Activated CD4-positive, alpha-beta T cell treated with anti-CD3 and anti-CD28 coated beads, Interleukin-2, amount 50 U/mL, for 24 hours (primary cell): Measurements from ENCODE around the gene MYRFL.
"Not testable (repeated sequence)": the region's sequence is repeated elsewhere in the genome, so short reads cannot be mapped to it uniquely, and the experiment has no call there.

Experiments
- DNase-seq, 2 donors: peaks; one replicate each; pipeline ENCODE4 v3.0.0-alpha.2; 2020; ENCODE audit warnings: low read depth in 1 of 2, low spot score in 1 of 2

Gene MYRFL

DNA sequence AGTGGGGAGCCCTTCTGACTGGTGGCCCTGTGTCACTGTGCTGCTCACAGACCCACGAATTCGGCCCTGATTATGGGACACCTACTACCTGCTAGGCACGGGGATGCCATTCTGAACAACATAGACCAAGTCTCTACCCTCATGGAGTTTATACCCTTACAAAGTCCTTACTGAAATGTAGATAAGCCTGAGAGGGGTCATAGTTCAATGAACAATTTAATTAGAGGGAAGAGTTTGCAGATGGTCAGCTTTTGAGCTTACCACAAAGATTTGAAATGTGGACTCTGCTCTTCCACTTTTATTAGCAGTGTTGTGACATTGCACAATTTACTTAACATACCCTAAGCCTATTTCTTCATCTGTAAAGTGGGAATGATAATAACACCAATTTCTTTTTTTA, 161.1 kb downstream of the MYRFL start:
- DNase-seq: no peak

DNA sequence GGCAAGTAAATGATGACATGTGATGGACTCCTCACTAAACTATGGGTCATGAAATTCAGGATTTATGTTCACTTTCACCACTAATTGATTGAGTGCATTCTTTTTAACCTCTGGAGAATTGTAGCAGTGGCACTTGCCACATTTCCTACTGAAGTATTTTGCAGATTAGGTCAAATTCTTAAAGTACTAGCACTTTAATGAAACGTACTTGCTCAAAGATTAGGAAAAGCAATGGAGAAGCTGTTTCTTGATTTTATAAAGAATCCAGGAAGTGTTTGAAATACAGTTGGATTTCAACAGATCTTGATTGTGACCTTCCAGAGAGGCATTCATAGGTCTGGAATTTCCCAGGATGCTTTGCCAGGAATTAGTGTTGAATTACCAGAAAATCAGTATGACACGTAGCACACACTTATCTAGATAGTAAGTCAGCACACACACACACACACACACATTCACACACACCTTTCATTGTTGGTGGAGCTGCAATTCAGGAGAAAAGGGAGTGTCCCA, 162.6 kb downstream of the MYRFL start:
- no peak for DNase-seq

DNA sequence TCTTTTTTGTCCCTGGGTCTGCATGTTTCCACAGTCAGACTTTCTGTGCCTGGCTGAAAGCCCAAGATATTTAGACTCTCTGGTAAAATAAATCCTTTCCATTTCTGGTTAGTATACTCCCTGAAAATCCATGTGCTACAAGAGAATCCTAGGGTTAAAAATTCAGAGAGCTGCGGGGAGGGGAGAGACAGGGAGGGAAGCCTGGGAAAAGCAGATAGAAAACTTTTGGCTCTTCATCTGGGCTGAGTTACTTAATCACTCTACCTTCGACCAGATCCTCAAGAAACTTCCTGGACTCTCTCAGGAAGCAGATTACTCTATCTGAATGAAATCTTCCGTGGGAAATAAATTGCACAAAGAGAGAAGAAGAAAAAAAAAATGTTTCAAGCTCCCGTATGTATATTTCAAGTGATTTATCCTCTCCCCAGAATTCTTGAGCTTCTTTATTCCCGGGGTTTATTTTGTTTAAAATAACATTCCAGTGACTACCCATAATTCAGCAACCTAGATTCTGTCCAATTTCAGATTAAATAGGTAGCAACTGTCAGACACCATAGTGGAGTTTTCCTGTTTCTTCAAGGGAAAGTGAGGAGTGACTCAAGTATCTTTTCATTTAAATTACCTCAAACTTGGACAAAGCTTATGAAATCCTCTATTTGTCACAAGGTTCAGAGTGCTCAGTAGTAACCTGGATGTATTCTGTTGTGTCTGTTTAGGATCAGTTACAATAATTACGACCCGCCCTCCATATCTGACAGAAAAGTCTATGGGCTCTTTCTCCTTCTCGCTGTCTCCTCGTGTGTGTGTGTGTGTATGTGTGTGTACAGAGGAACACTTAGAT, 163.7 kb downstream of the MYRFL start:
- no peak for DNase-seq

DNA sequence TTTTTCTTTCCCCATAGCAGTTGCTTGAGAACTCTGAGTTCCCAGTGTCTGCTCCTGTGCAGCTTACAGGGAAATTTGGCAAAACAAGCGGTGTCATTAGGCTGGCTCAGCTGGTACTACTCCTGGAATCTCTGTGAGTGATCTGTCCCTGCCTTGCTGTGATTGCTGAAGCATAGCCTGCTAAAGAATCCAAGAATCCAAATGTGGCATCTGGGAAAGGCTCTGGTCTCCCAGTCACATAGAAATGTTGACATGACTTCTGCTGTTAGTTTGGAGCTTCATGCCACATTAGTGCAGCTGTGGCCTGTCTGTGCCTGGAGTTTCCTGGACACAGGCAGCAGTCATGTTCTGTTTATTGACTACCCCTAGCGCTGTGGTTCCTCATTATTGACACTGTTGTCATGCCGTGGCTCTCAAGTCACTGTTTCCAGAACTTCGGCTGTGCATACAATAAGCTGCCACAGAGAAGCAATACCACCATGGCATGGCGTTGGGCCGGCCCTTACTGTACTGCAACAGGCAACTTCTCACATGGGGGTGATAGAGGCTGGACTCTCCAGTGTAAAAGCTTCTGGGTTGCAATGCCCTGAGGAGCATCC, 166.8 kb downstream of the MYRFL start:
- no peak for DNase-seq

DNA sequence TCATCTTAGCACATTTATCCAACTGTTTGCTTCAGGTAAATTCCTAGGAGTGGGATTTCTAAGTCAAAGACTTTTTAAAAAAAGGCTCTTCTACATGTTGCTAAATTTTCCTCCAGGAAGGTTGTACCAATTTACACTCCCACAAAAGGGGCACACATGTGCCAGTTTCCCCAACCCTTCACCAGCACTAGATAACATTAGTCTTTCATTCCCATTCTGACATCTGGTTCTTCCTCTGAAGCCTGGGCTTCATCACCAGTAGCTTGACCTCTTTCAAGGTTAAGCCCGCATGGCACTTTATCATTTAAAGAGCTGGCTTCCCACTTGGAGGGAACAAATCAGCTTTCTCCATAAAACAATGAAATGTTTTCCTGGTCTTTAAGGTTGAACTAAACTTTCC, 168.4 kb downstream of the MYRFL start:
- no peak for DNase-seq

DNA sequence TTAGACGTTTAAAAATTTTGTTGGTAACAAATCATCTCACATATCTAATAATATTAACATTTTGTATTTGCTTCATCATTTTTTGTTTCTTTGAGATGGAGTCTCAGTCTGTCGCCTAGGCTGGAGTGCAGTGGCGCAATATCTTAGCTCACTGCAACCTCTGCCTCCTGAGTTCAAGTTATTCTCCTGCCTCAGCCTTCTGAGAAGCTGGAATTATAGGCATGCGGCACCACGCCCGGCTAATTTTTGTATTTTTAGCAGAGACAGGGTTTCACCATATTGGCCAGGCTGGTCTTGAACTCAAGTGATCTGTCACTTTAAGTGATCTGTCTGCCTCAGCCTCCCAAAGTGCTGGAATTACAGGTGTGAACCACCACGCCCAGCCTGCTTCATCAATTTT, 169.1 kb downstream of the MYRFL start:
- DNase-seq: not testable (repeated sequence)

DNA sequence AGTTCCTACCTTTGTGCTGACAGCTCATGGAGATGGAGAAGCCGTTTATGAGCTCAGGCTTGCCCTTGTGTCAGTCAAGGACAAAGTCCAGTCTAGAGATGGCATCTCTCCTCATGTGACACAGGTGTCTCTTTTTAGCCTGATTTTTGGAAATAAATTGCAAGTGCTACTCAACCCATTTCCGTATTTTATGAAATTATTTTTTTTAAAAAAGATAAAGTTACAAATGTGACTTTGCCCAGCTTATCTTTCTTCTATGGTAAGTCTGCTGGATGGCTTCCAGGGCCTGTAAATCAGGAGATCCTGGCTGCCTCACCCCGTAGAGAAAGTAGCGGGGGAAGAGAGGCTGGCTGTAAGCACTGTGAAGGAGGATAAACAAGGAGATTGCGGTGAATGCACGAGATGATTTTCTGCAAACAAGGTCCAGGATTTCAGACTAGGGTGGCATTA, 169.7 kb downstream of the MYRFL start:
- DNase-seq: no peak

DNA sequence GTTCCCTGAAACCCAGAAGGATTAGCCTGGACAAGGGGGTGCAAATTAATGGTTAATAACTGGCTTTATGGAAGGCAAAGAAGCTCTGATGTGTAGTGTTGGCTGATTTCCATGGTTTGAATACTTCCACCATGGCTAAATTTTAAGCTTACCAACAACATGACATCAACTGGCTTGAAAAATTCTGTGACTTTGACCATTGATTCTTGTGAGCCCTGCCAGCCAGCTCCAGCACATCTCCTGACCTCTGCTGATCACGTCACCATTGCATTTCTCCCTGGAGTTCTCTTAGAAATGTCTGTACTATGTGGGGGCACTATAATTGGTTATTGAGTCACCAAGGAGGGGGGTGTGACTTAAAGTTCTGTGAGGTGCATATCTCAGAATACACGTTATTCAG, 171.2 kb downstream of the MYRFL start:
- DNase-seq: no peak

DNA sequence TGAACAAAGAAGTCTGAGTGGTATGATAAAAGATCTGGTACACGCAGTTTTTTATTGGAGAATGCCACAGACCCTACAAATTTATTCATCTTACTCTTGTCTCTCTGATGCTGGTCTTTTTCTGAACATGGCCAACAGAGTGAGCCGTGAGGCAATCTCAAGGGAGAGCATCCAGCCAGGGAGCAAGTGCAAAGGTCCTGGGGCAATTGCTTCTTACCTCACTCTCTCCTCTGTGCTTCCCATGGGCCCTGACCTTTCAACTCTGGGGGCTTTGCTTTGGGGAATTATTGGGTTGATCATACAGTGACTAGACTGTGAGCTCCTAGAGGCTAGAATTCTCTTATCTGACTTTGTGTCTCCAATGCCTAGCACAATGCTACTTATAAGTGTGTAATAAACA, 171.7 kb downstream of the MYRFL start:
- DNase-seq: no peak

DNA sequence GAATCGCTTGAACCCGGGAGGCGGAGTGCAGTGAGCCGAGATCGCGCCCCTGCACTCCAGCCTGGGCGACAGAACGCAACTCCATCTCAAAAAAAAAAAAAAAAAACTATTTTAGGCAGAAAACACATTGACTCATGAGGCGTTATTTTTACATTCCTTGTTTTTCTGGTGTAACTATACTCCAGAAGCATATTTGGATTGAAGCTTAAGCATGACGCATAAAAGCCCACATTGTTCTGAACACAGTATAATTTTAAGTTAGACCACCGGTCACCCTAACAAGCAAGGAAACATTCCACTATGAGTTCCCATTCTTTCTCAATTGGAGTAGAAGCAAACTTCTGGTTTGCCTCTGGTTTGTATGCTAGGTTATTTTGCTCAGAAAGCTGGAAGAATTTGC, 173.0 kb downstream of the MYRFL start:
- DNase-seq: no peak

DNA sequence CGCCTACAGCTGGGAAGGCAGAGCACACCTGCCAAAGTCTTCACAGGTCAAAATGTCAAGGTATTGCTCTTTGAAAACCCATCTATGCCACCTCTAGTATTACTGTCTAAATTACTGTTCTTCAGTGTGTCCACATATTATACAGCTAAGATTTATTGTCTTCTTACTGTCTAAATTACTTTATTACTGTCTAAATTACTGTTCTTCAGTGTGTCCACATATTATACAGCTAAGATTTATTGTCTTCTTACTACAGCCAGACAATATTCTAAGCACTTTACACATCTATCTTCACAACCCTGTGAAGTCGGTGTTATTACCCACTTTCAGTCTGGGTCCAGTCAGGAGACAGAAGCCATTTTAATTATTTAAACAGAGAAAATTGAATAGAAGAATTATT, 173.9 kb downstream of the MYRFL start:
- DNase-seq: no peak

DNA sequence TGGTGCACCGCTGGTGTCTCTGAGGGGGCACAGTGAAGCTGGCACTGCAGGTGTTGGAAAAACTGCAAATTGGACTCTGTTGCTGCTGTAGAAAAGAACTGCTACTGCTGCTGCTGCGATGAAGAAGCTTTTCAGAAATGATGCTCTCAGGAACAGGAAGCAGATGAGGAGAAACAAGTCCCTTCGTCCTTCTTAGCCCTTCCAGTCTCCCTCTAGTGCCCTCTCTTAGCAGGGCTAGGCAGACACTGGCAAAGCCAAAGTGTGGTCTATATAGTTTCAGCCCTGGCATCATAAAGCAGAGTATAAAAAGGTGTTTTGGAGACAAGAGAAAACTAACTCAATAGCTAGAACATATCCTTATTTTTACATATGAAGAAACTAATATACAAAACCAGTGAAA, 174.5 kb downstream of the MYRFL start:
- DNase-seq: no peak

DNA sequence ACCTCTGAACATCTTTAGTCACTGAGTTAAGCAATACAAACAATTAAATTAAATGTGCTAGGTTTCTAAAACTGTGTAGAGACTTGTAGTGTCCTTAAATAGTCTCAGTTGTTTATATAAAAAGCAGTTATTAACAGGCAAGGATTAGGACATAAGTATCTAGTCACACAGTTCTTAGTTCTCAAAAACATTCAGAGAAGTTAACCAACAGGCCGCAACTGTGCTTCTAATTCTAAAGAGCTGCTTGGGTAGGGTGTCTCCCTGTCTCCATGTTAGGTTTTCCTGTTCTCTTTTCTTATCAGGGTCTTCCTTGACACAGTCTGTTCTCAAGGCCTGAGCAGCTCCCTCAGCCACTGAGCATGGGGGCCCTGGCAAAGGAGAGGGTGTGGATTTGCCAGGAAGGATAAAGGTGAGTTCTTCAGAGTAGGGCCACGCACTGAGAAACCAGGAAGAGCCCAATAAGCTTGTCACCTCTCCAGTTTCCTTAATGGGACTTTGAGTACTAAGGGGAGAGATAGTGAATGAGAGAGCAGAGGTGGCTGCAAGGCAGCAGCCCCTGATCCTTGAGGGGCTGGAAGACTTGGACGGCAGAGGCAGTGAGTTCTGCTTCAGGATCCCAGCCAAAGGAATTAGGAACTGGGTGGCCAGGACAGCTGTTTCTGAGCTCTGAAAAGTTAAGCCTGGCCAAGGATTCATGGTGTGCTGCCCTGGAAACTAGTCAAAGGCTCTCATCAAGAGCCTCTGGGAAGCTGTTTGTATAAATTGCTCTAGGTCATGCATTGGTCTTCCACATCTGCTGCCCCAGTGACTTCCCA, 177.3 kb downstream of the MYRFL start:
- DNase-seq: no peak

DNA sequence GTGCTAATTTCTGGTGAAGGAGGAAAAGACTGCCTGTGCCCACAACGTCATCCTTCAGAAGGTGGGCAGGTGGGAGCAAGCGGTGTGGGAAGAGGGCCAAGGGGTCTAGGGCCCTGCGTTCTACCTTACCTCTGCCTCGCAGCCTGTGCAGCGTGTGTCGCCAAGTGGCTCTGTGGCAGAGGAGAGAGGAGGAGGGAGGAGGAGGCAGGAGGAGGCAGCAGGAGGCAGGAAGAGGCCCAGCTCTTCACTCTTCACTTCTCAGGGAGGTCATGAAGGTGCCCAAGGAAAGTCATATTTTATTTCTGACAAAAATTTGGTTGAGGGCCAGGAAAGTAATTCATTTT, 177.9 kb downstream of the MYRFL start:
- DNase-seq: no peak

DNA sequence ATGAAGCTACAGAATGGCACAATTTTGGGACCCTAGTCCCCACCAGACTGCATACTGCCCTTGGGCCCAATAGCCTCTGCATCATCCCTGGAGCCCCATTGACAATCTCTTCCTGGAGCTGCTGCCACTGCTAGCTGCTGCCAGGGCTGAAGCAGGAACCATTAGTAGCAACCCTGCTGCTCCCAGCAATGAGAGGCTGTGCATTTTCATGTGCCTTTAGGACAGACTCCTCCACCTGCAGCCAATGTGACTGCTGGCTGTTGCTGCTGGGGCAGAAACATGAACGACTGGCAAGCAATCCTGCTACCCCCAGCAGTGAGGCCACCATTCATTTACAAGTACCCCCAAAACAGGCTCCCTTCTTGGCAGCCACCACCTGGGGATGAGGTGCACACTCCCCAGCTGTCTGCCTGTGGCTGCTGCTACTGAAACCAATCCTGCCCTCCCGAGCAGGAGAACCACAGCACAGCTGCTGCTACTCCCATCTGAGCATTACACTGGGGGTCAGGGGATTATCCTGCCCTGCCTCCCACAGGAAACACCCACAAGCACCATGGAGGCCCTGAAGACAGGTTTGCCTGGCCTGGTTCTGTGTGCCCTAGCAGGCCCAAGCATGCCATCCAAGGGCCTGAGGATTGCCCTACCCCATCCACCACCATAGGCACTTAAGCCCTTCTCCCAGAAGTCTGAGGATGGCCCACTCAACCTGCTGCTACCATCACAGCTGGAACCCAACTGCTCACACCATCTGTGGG, 181.0 kb downstream of the MYRFL start:
- DNase-seq: no peak

DNA sequence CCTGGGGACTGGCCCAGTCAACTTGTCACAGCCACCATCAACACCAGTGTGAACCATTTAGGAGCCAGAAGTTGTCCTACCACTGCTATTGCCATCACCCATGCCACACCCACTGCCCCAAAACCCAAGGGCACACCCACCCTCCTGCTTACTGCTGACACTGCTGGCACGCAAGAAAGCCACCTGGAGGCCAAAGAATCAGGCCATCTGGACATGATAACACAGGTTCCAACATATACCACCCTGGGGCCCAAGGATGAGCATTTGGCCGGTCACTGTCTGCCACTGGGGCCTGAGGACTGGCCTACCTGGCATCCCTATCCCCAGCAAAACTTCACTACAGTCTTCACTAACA, 181.6 kb downstream of the MYRFL start:
- DNase-seq: no peak

DNA sequence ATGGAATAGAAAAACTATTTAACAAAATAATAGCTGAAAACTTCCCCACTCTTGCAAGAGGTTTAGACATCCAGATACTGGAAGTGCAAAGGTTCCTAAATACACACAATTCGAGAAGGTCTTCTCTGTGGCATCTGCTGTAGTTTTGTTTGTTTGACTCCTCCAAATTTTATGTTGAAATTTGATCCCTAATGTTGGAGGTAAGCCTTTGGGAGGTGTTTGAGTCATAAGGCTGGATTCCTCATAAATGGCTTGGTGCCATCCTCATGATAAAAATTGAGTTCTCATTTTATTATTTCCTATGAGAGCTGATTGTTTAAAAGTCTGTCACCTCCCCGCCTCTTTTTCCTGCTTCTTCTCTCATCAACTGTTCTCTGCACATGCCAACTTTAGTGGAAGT, 182.7 kb downstream of the MYRFL start:
- DNase-seq: no peak
